ENCODE results near the gene ZNF670.
"Not testable (repeated sequence)": the region's sequence is repeated elsewhere in the genome, so short reads cannot be mapped to it uniquely, and the experiment has no call there.

ZNF670 gene

DNA sequence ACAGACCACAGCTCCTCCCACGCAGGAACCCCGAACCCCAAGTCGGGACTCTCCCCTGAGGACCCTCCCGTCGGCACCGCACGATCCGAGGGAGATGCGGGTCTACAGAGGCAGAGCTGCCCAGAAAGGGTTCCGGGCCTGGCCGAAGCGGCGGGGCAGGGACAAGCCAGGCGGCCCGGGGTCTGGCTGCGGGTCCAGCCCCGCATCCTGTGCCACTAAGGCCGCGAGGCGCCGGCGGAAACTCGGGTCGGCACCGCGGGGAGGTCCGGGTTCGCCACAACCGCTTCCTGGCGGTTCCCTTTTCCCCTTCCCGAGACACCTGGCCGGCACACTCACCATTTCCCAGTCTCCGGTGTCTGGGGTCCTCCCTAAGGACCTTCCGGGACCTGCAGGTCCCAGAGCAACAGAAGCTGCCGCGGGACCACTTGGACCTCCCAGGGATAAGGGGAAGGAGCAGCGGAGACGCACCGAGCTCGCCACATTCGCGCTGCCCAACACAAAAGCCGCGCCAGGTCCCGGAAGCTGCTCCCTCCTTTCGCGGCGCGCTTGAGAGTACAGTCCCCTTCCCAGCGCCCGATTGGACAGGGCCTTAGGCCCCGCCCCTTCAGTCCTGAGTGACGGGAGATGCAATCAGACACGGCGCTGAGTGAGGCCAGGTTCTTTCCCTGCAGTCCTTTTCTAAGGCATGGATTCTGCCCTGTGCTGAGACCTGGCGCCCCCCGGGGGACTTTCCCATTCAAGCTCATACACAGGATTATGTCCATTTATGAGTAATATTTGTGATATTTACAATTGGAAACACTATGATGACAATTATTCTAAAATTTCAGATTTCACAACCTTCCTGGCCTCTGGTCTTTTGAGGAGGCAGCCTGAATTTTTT lies at the start of gene ZNF670:
TSS of gene ZNF670 (minus strand) at position 554 of the 883 bp plus-strand sequence. CDS start at position 339, 215 bp downstream.
- peak; percentile 92 for DNase-seq

DNA sequence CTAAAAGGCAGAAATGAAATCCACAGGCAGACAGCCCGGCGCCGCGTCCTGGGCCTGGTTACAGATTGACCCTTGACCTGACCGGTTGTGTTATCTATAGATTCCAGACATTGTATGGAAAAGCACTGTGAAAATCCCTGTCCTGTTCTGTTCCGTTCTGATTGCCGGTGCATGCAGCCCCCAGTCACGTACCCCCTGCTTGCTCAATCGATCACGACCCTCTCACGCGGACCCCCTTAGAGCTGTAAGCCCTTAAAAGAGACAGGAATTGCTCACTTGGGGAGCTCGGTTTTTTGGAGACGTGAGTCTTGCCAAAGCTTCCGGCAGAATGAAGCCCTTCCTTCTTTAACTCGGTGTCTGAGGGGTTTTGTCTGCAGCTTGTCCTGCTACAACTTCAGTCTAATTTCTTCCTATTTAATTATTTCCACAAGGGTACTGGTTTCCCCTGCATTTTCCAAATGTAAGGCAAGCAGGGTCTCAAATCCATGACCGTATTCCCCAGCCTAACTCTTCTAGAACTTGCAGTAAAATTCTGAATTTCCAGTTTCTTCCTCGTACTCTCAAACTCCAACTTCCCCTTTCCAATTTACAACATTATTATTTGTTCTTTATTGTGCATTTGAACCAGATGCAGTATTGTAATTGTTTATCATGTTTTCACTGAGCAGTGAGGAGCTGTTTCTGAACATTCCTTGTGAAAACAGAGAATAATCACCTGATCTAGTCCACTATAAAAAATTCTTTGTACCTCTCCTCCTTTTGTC lies 49.1 kb upstream of the ZNF670 start:
- not testable (repeated sequence) for DNase-seq

DNA sequence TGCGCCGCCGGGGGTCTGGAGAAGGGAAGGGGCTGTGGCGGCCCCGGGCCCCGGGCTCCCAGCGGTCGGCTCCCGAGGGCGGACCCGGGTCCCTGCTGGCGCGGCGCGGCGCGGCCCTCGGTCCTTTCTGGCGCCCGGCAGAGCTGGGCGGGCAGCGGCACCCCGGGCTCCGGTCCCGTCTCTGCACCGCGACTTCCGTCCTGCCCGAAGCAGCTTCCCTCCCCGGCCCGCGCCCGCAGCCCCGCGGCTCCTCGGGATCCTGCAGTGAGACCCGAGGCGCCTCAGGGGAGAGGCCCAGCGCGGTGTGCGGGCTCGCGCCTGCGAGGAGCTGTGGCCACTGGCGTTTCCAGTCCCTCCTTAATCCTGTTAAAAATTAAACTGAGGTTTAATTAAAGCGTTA lies 48.0 kb upstream of the ZNF670 start:
- DNase-seq: not testable (repeated sequence)

DNA sequence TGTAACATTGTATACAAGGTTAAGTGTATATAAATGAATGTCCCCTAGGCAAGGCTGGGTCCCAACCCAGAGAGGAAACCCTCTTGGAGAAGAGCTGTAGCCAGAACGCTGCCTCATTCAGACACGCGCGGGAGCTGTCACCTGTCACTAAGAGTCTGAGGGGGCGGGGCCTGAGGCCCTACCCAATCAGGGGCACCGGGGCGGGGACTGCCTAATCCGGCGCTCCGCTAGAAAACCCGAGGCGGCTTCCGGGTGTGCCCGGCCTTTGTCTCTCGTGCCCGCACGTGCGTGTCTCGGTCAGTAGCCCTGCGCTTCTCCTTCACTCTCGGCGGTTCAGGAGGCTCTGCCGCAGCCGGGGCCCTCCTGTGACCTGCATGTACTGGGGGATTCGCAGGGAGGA lies 47.6 kb upstream of the ZNF670 start:
- not testable (repeated sequence) for DNase-seq

DNA sequence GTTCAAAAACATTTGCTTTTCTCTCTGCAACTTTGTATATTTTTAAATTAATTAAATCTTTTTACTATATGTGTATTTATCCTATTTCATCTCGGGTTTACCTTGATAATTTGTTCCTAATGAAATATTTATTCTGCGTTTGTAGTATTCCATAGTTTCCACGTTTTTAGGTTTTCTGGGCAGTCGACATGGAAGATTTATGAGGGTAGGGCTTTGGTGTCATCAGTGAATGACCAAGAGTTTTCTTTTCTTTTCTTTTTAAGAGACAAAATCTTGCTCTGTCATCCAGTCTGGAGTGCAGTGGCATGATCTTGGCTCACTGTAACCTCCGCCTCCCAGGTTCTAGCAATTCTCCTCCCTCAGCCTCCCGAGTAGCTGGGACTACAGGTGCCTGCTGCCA lies 42.8 kb upstream of the ZNF670 start:
- no peak for DNase-seq

DNA sequence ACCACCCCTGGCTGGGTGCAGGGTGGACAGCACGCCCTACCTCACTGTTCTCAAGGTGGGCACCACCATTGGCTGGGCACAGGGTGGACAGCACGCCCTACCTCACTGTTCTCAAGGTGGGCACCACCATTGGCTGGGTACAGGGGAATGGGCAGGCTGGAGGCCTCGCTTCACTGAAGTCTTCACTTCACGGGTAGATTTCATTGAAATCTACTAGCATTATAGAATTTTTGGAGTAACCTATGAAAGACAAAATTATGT lies 41.7 kb upstream of the ZNF670 start:
- DNase-seq: not testable (repeated sequence)

DNA sequence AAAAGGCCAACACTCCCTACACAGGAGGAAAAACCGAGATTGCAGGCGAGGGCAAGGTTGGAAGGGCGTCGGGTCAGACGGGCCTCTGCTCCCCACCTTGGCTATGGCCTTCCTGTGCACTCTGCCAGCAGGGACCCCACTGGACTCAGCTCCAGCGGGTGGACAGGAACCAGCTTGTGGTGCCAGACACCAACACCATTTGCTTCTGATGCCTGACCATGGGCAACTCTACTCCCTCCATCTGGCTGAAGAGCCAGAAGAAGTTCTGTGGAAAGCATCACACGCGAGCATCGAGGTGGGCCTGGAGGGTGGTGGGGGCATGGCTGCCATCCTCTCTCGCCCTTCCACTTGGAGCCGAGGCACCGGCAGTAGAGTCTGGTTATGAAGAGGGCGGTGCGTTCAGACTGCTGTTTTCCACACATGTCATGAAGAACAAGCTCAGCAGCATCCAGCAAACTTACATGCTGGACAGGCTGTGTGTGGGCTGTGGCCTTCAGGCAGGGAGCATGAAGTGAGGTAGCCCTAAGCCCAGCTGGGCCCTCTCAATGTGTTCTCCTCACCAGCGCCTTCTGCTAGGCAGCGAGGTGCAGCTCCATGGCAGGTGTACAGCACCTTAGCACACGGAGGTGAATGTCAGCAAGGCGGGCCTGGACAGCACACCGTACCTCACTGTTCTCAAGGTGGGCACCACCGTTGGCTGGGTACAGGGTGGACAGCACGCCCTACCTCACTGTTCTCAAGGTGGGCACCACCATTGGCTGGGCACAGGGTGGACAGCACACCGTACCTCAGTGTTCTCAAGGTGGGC lies 41.2 kb upstream of the ZNF670 start:
- DNase-seq: no peak

DNA sequence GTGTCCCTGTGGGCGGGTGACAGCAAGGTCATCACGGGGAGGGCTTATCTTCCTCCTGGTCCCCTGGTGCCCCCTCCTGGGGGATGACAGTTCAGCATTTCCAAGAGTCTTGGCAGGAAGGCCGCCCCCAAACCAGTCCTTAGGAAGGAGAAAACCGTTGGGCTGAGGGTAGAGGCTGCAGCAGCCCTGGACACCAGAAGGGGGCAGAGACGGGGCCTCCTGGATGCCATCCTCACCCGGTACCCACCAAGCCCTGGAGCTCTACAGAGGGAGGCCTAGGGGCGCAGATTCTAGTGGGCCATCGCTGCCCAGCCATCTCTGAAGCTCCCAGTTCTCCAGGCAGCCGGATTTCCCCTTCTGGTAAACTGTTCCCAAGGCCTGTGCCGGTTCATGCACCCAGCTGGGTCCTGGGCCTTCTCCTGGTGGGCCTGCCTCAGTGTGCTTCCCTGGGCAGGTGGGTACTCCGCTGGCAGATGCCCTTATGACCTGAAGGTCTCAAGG lies 40.4 kb upstream of the ZNF670 start:
- DNase-seq: no peak

DNA sequence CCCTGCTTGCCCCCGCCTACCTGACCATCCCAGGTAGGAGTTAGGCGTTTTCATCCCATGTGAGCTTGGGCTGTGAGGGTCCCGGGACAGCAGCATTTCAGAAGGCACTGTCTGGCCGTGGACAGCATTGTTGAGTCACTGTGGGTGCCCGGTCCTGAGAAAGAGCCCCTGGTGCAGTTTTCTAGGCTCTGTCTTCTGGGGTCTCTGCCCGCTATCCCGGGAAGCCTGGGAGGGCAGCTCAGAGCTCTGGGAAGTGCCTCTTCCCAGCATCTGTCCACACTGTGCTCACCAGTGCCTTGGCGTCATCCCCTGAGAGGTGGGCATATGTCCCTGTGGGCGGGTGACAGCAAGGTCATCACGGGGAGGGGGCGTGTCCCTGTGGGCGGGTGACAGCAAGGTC lies 36.9 kb upstream of the ZNF670 start:
- DNase-seq: no peak

DNA sequence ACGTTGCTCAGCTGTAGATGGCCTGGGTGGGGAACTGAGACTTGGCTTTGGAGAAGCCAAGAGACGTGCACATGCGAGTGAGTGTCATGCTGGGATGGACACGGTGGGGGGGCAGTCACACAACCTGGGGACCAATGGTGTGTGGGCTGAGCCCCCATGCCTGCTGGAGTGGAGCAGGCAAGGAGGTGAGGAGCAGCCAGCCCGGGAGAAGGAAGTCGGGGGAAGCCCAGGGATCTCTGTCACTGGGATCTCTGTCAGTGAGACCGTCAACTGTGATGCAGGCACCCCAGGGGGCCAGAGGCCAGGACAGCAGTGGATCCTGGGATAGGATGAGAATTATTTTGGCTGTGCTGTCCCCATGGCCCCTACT lies 36.5 kb upstream of the ZNF670 start:
- no peak for DNase-seq

DNA sequence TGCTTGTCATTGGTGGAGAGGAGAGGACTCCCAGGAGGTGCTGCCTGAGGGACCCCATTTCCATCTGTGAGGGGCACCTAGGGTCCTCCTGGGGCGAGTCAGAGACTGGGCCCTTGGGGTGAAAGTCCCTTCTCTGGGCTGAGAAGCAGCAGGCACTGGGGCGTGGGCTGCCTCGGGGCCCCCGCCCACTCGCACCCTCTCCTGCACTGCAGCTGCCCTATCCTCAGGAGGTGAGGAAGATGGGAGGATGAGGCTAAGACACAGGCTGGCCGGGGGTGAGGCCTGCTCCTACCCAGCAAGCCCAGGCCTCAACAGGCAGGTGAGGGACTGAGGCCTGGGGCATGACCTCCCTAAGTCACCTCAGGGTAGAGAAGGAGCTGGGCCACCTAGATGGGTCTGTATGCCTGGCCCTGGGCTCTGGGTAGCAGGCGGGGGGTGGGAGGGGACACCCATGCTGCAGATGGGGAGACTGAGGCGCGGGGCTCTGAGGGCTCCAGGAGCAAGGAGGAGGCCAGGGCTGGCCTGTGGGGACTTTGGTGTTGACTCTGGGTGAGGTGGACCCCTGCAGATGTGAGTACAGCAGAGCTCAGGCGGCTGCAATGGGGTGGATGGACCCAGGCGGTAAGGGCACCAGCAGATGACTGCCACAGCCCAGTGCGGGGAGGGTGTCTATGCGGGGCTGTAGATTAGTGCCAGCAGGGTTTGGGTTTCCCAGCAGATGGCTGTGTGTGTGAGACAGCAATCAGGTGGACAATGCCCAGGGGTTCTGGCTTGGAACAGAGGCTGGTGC lies 35.9 kb upstream of the ZNF670 start:
- DNase-seq: no peak

DNA sequence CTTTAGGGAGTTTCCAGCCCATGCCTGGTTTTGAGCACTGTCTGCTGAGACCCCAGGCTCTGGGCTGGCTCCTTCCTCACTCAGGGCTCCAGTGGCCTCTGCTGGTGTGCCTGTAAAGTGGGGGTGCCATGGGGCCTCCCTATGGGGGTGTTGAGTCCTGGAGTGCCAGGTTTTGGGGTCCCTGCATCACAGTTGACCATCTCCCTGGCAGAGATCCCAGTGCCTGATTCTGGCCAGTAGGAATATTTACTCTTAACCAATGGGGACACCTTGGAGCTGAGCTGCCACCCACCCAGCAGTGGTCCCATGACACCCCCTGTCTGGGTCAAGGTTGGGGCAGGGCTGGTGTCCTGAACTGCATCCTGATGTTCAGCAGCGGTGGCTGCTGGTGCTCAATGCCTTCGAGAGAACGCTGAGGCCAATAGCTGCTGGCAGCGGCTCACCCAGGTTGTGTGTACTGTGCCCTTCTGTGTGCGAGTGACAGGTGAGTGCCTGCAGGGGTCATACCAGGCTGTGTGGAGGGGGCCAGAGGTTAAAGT lies 35.2 kb upstream of the ZNF670 start:
- DNase-seq: no peak

DNA sequence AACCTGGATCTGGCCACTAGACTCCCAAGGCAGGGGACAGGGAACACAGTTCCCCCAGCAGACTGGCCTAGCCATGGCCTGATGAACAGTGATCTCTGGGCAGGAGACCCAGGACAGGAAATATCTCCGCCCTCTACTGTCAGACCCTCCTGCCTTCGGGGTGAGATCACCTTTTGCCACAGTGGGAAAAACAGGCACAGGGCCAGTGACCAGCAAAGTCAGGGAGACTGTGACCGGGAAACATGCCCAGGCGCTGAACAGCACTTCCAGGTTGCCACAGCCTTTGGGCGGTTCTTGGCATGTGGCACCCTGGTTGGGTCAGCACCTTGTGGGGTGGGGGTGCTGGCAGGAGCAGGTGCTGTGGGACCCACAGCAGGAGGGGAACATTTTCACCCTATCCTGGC lies 34.5 kb upstream of the ZNF670 start:
- DNase-seq: no peak

DNA sequence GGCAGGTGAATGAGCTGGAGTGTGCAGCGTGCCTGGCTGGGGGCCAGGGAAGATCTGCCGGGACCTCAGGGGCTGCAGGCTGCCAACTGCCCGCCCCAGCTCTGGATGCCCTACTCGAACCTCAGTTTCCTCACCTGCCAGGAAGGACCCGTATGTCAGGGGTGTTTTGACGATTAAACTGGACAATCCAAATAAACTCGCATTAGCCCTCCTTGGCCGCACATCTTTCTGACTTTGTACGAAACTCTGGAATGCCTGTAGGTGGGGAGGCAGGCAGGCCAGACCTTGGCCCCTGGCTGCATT lies 33.8 kb upstream of the ZNF670 start:
- no peak for DNase-seq

DNA sequence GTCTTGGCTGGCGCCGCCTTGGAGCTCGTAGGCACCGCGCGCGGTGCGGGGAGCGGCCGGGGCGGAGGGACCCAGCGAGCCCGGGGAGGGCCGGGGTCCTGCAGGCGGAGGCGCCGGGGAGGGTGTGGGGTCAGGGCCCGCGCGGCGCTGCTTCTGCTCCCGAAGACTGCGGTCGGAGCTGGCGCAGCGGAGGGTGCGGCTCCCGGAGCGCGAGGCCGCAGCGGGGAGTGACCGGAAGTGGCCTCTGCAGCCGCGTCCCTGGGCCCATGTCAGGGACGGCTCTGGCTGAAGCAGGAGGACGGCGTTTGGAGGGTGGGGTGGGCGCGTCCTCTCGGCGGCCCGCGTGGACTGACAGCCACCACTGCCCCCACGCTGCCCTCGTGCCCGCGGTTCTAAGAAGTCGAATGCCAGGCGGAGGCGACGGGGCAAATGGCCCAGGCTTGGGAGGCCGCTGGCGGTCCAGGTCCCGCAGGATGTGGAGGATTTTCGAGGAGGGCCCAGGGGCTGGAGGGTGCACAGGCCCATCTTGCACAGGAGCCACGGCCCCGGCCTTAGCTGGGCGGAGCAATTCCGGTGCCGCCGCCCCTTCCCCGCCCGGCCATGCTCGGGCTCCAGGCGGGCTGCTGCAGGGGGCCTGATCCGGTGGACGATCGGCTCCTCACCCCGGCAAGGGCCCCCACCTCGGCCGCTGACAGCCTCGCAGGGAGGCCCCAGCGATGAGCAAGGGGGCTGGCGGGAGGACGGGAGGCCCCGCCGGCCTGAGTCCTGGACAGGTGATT lies 33.3 kb upstream of the ZNF670 start:
- DNase-seq: peak; percentile 35

DNA sequence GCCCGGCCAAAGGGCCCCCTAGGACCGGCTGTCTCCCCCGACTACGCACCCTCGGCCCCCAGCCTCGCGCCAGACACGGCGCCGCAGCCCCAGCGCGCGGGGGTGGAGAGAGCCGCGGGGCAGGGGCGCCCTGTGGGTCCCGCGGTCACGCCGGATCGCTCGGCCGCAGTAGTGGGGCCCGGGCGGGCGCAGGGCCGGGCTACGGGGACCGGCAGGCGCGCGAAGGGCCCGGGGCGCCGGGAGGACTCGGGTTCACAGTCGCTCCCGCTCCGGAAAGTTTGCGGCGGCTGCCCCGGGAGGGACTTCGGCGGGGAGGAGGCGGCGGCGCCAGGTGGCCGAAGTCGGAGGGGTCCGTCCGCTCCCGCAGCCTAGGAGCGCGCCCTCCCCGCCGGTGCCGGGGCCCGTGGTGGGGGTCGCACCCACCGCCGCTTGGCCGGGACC lies 32.7 kb upstream of the ZNF670 start:
- no peak for DNase-seq

DNA sequence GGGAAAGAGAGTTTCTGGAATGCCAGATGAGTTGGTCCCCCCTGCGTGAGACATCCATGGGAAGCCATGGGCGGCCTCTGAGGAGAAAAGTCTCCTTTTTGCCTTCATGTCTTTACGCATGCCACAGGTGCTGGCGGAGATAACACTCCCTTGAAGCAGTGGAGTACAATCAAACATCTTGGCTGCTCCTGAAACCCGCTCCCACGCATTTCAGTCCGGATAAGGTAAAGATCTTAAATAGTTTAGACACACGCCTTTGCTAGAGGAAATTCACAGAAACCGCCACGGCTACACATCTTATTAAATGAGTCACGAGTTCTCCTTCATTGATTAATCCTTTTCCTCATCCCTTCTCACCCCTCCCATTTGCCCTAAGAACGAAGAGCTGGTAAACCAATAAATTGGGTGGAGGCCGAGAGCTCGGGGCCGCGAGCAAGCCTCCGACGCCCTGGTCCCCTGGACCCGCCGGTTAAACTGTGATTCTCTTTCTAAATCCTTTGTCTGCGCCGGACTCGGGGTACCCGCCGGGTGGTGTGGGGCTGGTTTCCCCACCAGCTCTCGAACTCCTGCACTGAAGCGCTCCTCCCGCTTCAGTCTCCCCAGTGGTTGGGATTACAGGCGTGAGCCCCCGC lies 32.1 kb upstream of the ZNF670 start:
- DNase-seq: no peak

DNA sequence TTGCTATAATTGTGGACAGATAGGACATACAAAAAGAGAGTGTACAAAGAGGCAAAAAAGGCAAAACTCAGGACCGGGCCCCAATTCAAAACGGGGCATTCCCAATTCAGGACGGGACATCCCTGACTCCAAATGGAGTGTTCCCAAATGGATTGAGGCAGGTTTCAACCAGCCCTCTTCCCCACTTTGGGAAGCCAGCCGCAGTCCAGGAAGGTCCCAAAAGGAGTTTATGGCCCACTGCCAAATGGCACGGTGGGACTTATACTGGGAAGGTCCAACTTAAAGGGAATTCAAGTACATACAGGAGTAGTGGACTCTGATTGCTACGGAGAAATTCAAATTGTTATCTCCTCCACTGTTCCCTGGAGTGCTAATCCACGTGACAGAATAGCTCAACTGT lies 29.1 kb upstream of the ZNF670 start:
- no peak for DNase-seq

DNA sequence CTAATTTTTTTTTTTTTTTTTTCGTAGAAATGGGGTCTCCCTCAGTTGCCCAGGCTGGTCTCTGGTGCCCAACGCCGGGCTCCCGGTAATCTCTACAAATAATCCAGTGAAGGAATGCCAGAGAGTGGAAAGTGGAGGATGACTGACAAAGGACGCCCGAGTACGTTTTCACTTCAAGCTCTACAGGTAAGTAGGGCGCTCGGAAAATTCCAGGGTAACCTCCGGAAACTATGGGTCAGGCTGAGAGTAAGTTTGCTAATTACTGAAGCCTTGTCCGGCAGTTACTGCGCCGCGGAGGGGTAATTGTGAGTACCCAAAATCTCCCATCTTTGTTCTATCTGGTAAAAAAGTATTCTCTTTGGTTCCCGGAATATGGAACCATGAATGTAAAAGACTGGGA lies 27.4 kb upstream of the ZNF670 start:
- no peak for DNase-seq

DNA sequence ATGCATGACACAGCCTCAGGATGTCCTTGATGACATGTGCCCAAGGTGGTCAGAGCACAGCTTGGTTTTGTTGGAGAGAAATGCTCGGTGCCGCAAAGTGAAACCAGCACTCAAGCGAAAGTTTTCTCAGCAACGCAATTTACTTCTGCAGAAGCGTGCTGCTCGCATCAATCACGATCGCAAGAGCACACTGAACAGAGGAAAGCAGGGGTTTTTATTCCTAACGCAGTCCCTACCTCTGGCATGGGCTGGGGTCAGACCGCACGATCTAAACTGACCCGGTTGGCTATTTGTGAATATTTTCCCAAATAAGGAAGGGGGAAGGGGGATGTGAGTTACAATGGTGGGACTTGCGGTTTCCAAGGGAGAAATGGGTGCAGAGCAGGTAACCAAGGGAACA lies 26.4 kb upstream of the ZNF670 start:
- no peak for DNase-seq
